HepG2 (cell line): ENCODE results near the gene NEURL2. TPM values are rescaled to one million over a fixed set of nuclear protein-coding genes. Genes with fewer than 3 reads are reported as not detected.

Source experiments
- AHDC1 ChIP-seq: sonication (generic); formaldehyde crosslinking; IDR thresholded peaks from 2 replicates; pipeline ENCODE4 v1.5.1; 2020; ENCODE audit warnings: mild to moderate bottlenecking, missing genetic modification reagents, borderline replicate concordance
- BORCS8-MEF2B ChIP-seq: sonication (generic); formaldehyde crosslinking; IDR thresholded peaks from 2 replicates; pipeline ENCODE4 v1.8.0; 2022; ENCODE audit warnings: mild to moderate bottlenecking, missing genetic modification reagents
- HMGA1 ChIP-seq: sonication (generic); formaldehyde crosslinking; conservative IDR thresholded peaks from 2 replicates; pipeline ENCODE4 v1.4.0; 2020; ENCODE audit warnings: missing genetic modification reagents
- KDM5A ChIP-seq: fragments of 200-600 bp; sonication (generic); IDR thresholded peaks from 2 replicates; pipeline ENCODE4 v1.7.0; 2018; ENCODE audit warnings: antibody characterized with exemption, mild to moderate bottlenecking, low read length, borderline replicate concordance
- MTA1 ChIP-seq: sonication (generic); formaldehyde crosslinking; IDR thresholded peaks from 2 replicates; pipeline ENCODE4 v1.4.0; 2020; ENCODE audit warnings: missing genetic modification reagents, mild to moderate bottlenecking, borderline replicate concordance
- NFKBIZ ChIP-seq: IDR thresholded peaks from 2 replicates; pipeline ENCODE4 v1.6.1; 2018; ENCODE audit warnings: missing genetic modification reagents, missing compliant biosample characterization
- POLR2G ChIP-seq: fragments of 200-400 bp; formaldehyde crosslinking; IDR thresholded peaks from 2 replicates; pipeline ENCODE4 v1.6.1; 2018; ENCODE audit warnings: mild to moderate bottlenecking, low read depth, low read length, moderate library complexity
- SOX6 ChIP-seq, 2 experiments: fragments of 450-650 bp in 1 of 2; sonication (generic) in 1 of 2; formaldehyde crosslinking in 1 of 2; IDR thresholded peaks; 2 replicates each; pipeline versions ENCODE4 v1.4.0 to v1.6.1; 2017 to 2020; ENCODE audit warnings: antibody characterized with exemption in 1 of 2, mild to moderate bottlenecking in 1 of 2, missing genetic modification reagents in 1 of 2
- TCF7L2 ChIP-seq: IDR thresholded peaks from 2 replicates; pipeline ENCODE4 v1.6.1; 2011; ENCODE audit warnings: mild to moderate bottlenecking, low read depth, low read length, moderate library complexity
- TEAD3 ChIP-seq: optimal IDR thresholded peaks from 2 replicates; pipeline ENCODE3; 2016; ENCODE audit warnings: borderline replicate concordance
- ZNF781 ChIP-seq: sonication (generic); formaldehyde crosslinking; IDR thresholded peaks from 2 replicates; pipeline ENCODE4 v1.5.1; 2020; ENCODE audit warnings: borderline replicate concordance, mild to moderate bottlenecking, missing genetic modification reagents; ENCODE audit errors: not compliant biosample characterization
- ZNF790 ChIP-seq: sonication (generic); formaldehyde crosslinking; IDR thresholded peaks from 2 replicates; pipeline ENCODE4 v1.8.0; 2022; ENCODE audit warnings: missing genetic modification reagents, mild to moderate bottlenecking, borderline replicate concordance
- polyA plus RNA-seq, 8 experiments: library from polyadenylated mRNA; depleted of rRNA in 3 of 8; stranded (reverse) in 7 of 8; unstranded in 1 of 8; fragments of >200 nt; fragmentation: Illumina TruSeq in 4 of 8; extraction: Trizol in 4 of 8; gene quantifications; 2 replicates each; pipeline versions ENCODE4 v1.2.1 to v1.2.3, GENCODE V29; 2011 to 2016; ENCODE audit warnings: low read depth in 4 of 8, missing spikeins in 1 of 8, mixed read lengths in 1 of 8; ENCODE audit not compliant: insufficient read depth in 1 of 8
- total RNA-seq, 5 experiments: library from RNA; depleted of rRNA; stranded (reverse); fragments of >200 nt; fragmentation: Illumina TruSeq; extraction: Trizol; gene quantifications; 2 replicates each; pipeline ENCODE4 v1.2.3, GENCODE V29; 2016; ENCODE audit warnings: low read depth in 1 of 5
- TF ChIP-seq, protein P1 (sequence below): sonication (generic); formaldehyde crosslinking; IDR thresholded peaks from 2 replicates; pipeline ENCODE4 v1.4.0; 2020; ENCODE audit warnings: missing genetic modification reagents
- TF ChIP-seq, protein P2 (sequence below): sonication (generic); formaldehyde crosslinking; IDR thresholded peaks from 2 replicates; pipeline ENCODE4 v1.4.0; 2020; ENCODE audit warnings: missing genetic modification reagents, borderline replicate concordance
- TF ChIP-seq, protein P3 (sequence below): sonication (generic); formaldehyde crosslinking; IDR thresholded peaks from 2 replicates; pipeline ENCODE4 v1.5.1; 2020; ENCODE audit warnings: missing genetic modification reagents, mild to moderate bottlenecking, borderline replicate concordance

Gene NEURL2
- total and polyA plus RNA-seq, 2 of the 13 experiments (the other 11 are each of a cell fraction or from before 2014, with no cell fraction given), result 7.2 to 9.7 TPM

- TF ChIP-seq SOX6 (IDR thresholded peaks at IDR 0.05) (no peak), SOX6 (CRISPR knock-in tag; IDR thresholded peaks at IDR 0.05) (peak; percentile 58; the same call in 1 of the 2 replicates), MTA1 (CRISPR knock-in tag) (0 out of 2 replicates have a peak, but pooled peaks have one; percentile 25), TEAD3 (CRISPR knock-in tag) (peak; percentile 65), KDM5A (0 out of 2 replicates have a peak, but pooled peaks have one; percentile 45), AHDC1 (0 out of 2 replicates have a peak, but pooled peaks have one; percentile 10), ZNF790 (CRISPR knock-in tag) (no peak; the same call in 1 of the 2 replicates), BORCS8-MEF2B (CRISPR knock-in tag) (peak; percentile 71), NFKBIZ (CRISPR knock-in tag) (no peak), HMGA1 (CRISPR knock-in tag) (no peak), ZNF781 (CRISPR knock-in tag) (peak; percentile 77), POLR2G (peak; percentile 58), TCF7L2 (no peak)
- TF ChIP-seq, protein P1, sequence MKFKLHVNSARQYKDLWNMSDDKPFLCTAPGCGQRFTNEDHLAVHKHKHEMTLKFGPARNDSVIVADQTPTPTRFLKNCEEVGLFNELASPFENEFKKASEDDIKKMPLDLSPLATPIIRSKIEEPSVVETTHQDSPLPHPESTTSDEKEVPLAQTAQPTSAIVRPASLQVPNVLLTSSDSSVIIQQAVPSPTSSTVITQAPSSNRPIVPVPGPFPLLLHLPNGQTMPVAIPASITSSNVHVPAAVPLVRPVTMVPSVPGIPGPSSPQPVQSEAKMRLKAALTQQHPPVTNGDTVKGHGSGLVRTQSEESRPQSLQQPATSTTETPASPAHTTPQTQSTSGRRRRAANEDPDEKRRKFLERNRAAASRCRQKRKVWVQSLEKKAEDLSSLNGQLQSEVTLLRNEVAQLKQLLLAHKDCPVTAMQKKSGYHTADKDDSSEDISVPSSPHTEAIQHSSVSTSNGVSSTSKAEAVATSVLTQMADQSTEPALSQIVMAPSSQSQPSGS (CRISPR knock-in tag), result peak; percentile 58
- TF ChIP-seq, protein P2, sequence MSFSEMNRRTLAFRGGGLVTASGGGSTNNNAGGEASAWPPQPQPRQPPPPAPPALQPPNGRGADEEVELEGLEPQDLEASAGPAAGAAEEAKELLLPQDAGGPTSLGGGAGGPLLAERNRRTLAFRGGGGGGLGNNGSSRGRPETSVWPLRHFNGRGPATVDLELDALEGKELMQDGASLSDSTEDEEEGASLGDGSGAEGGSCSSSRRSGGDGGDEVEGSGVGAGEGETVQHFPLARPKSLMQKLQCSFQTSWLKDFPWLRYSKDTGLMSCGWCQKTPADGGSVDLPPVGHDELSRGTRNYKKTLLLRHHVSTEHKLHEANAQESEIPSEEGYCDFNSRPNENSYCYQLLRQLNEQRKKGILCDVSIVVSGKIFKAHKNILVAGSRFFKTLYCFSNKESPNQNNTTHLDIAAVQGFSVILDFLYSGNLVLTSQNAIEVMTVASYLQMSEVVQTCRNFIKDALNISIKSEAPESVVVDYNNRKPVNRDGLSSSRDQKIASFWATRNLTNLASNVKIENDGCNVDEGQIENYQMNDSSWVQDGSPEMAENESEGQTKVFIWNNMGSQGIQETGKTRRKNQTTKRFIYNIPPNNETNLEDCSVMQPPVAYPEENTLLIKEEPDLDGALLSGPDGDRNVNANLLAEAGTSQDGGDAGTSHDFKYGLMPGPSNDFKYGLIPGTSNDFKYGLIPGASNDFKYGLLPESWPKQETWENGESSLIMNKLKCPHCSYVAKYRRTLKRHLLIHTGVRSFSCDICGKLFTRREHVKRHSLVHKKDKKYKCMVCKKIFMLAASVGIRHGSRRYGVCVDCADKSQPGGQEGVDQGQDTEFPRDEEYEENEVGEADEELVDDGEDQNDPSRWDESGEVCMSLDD, result peak; percentile 61; the same call in 1 of the 2 replicates
- TF ChIP-seq, protein P3, sequence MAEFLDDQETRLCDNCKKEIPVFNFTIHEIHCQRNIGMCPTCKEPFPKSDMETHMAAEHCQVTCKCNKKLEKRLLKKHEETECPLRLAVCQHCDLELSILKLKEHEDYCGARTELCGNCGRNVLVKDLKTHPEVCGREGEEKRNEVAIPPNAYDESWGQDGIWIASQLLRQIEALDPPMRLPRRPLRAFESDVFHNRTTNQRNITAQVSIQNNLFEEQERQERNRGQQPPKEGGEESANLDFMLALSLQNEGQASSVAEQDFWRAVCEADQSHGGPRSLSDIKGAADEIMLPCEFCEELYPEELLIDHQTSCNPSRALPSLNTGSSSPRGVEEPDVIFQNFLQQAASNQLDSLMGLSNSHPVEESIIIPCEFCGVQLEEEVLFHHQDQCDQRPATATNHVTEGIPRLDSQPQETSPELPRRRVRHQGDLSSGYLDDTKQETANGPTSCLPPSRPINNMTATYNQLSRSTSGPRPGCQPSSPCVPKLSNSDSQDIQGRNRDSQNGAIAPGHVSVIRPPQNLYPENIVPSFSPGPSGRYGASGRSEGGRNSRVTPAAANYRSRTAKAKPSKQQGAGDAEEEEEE (CRISPR knock-in tag), result 0 out of 2 replicates have a peak, but pooled peaks have one; percentile 45
These were observed 42.4 kb upstream of the NEURL2 start (continued) for GRCh38 chr20:45933266-45934045.
